CD4-positive, CD25-positive, alpha-beta regulatory T cell (primary cell): ENCODE data around the gene CACNA2D1. TPM values are rescaled to one million over a fixed set of nuclear protein-coding genes. Genes with fewer than 3 reads are reported as not detected.

ENCODE experiments used
- ATAC-seq, 2 donors: fragments of 150-1000 bp; cut with Tn5 transposase; one replicate each; pipeline ENCODE4 v1.10.0; 2021; ENCODE audit warnings: low read depth in 2 of 2, moderate number of reproducible peaks in 2 of 2, moderate library complexity in 1 of 2
- DNase-seq, 3 donors: peaks; one replicate each; pipeline versions ENCODE4 v3.0.0 to v3.0.0-alpha.2; 2012 to 2022; ENCODE audit warnings: mixed read lengths in 1 of 3
- H3K27ac ChIP-seq: one replicate; pipeline ENCODE4 v1.7.0; 2013; ENCODE audit warnings: mild to moderate bottlenecking, low read length; ENCODE audit not compliant: insufficient read depth, poor library complexity, severe bottlenecking
- H3K27me3 ChIP-seq: one replicate; pipeline ENCODE4 v1.7.0; 2013; ENCODE audit warnings: low read length; ENCODE audit not compliant: control insufficient read depth, insufficient read depth
- H3K36me3 ChIP-seq: one replicate; pipeline ENCODE4 v1.7.0; 2013; ENCODE audit warnings: mild to moderate bottlenecking, low read length, moderate library complexity; ENCODE audit not compliant: control insufficient read depth, insufficient read depth
- H3K4me1 ChIP-seq: 2 replicates; pipeline ENCODE4 v1.7.0; 2013; ENCODE audit warnings: mild to moderate bottlenecking, low read length; ENCODE audit not compliant: insufficient read depth, control insufficient read depth, poor library complexity, severe bottlenecking
- H3K4me3 ChIP-seq: one replicate; pipeline ENCODE4 v1.7.0; 2013; ENCODE audit warnings: low read depth, mild to moderate bottlenecking, low read length, moderate library complexity
- H3K9me3 ChIP-seq, 2 experiments: 1 replicate in 1 of 2; 2 replicates in 1 of 2; pipeline ENCODE4 v1.7.0; 2013; ENCODE audit warnings: low read length in 2 of 2, mild to moderate bottlenecking in 1 of 2, moderate library complexity in 1 of 2; ENCODE audit not compliant: control insufficient read depth in 2 of 2
- H3K27ac Mint-ChIP-seq, 3 donors: one replicate each; pipeline ENCODE4 v1.8.0; 2020 to 2022; ENCODE audit warnings: mild to moderate bottlenecking in 3 of 3, mixed read lengths in 3 of 3, moderate library complexity in 2 of 3
- H3K27me3 Mint-ChIP-seq: one replicate; pipeline ENCODE4 v1.8.0; 2022; ENCODE audit warnings: mild to moderate bottlenecking, mixed read lengths
- H3K36me3 Mint-ChIP-seq: one replicate; pipeline ENCODE4 v1.8.0; 2020; ENCODE audit warnings: mixed read lengths
- H3K4me1 Mint-ChIP-seq, 4 donors: one replicate each; pipeline ENCODE4 v1.8.0; 2020 to 2022; ENCODE audit warnings: mixed read lengths in 4 of 4, mild to moderate bottlenecking in 1 of 4
- H3K4me3 Mint-ChIP-seq, 4 donors: one replicate each; pipeline ENCODE4 v1.8.0; 2020 to 2022; ENCODE audit warnings: mild to moderate bottlenecking in 4 of 4, mixed read lengths in 4 of 4, moderate library complexity in 3 of 4
- H3K9me3 Mint-ChIP-seq, 7 donors: one replicate each; pipeline ENCODE4 v1.8.0; 2020 to 2022; ENCODE audit warnings: mixed read lengths in 7 of 7, mild to moderate bottlenecking in 3 of 7, moderate library complexity in 2 of 7
- polyA plus RNA-seq, 4 donors: library from polyadenylated mRNA; unstranded; fragments of 300-500 nt; fragmentation: Illumina TruSeq; gene quantifications; one replicate each; pipeline ENCODE4 v1.2.3, GENCODE V29; 2021
- total RNA-seq: library from RNA; stranded (reverse); gene quantifications from one replicate; pipeline ENCODE4 v1.2.3, GENCODE V29; 2022

CACNA2D1 gene
- total and polyA plus RNA-seq, 5 donors from 2014 or later = not detected

DNA sequence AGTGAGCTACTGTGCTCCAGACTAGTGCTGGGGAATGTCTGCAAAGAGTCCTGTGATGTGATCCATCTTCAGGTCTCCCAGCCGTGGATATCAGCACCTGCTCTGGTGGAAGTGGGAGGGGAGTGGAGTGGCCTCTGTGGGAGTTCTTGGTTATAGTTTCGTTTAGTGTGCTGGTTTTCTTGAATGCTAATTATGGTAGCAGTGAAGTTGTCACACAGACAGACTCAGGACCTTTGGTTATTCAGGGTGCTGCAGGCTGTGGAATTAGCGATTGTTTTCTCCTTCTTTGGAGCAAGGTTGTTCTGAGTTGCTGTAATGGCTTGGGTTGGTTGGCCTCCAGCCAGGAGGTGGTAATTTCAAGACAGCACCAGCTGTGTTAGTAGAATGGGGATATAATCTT is 541.0 kb downstream of the CACNA2D1 start:
- H3K4me3 Mint-ChIP-seq = no peak overlapping the region
- H3K9me3 ChIP-seq = peaks cover 0 to 9% of the 10 kb centered on the region in 2 experiments
- no peaks in the 10 kb centered on the region for H3K36me3 Mint-ChIP-seq
- no peak overlapping the region for H3K27ac ChIP-seq
- H3K9me3 Mint-ChIP-seq = peaks cover 4 to 31% (median 16%) of the 10 kb centered on the region in 7 donors
- no peaks in the 10 kb centered on the region for H3K4me1 ChIP-seq
- no peak overlapping the region for H3K4me3 ChIP-seq
- H3K27me3 ChIP-seq = no peaks in the 10 kb centered on the region
- no peaks in the 10 kb centered on the region for H3K4me1 Mint-ChIP-seq
- H3K27me3 Mint-ChIP-seq = no peaks in the 10 kb centered on the region
- no peak for DNase-seq
- ATAC-seq = no peak
- H3K36me3 ChIP-seq = no peaks in the 10 kb centered on the region
- no peak overlapping the region for H3K27ac Mint-ChIP-seq
